ENCODE measurements around the gene ACAD10.
"Not testable (repeated sequence)": the region's sequence is repeated elsewhere in the genome, so short reads cannot be mapped to it uniquely, and the experiment has no call there.

The ACAD10 gene

GRCh38 chr12:111687952-111688351 lies 2.1 kb downstream of the ACAD10 start:
- DNase-seq: no peak

DNA sequence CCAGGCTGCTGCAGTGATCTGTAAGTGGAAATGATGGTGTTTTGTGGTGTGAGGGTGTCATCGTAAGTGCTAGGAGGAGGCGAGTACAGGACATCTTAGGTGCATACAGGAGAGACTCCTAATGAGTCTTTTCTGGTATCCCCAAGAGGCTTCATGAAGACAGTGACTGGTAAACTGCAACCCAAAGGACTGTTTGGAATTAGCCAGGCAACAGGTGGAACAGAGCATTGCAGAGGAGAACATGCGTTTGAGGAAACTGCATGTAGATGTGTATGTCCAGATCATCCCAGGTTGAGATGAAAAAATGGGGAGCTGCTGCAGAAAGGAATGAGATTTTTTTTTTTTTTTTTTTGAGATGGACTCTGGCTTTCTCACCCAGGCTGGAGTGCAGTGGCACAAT lies 5.4 kb downstream of the ACAD10 start:
- DNase-seq: no peak

DNA sequence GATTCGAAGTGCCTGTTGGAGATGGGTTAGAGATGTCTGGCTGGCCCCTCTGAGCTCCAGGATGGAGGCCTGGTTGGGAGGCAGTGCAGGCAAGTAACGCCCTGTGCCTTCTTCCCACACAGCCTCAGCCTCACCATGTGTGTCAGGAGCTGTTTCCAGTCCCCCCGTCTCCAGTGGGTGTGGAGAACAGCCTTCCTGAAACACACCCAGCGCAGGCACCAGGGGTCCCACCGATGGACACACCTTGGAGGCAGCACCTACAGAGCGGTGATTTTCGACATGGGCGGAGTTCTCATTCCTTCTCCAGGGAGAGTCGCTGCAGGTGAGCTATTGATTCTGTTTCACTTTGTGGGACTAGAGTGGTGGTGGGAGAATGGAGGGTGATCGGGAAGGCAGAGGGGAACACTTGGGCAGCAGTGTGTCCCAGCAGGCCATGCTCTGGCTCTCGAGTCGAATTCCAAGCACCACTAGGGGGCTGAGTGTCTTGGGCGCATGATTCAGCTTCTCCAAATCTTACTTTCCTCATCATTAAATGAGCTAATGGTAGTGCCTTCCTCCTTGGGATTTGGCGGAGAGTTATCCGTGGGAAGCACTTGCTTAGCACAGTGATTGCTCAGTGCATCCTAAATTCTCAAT lies 6.8 kb downstream of the ACAD10 start:
- no peak for DNase-seq

- DNase-seq: no peak
Observed at GRCh38 chr12:111693818-111694217, 8.0 kb downstream of the ACAD10 start.

- DNase-seq: no peak
Observed at GRCh38 chr12:111699962-111700361, 14.1 kb downstream of the ACAD10 start.

- DNase-seq: no peak
Observed at GRCh38 chr12:111705672-111706071, 19.8 kb downstream of the ACAD10 start.

DNA sequence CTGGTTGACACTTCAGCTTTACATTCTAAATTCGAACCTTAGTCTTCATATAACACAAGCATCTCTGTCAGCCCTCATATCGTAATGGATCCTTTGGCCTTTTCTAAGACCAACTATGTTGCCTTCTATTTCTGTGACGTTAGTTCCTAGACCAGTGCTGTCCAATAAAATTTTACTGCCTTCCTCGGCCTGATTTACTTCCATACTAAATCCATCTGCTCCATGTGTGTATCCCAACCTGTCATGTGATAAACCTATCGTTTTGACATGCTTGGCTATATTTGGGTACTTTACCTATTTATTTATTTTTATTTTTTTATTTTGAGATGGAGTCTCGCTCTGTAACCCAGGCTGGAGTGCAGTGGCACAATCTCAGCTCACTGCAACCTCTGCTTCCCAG lies 20.3 kb downstream of the ACAD10 start:
- DNase-seq: no peak

GRCh38 chr12:111715279-111715678 lies 29.4 kb downstream of the ACAD10 start:
- DNase-seq: no peak

DNA sequence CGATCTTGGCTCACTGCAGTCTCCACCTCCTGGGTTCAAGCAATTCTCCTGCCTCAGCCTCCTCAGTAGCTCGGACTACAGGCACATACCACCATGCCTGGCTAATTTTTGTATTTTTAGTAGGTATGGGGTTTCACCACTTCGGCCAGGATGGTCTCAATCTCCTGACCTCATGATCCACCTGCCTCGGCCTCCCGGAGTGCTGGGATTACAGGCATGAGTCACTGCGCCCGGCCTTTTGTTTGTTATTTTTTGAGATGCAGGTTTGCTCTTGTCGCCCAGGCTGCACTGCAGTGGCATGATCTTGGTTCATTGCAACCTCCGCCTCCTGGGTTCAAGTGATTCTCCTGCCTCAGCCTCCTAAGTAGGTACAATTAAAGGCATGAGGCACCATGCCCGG lies 33.5 kb downstream of the ACAD10 start:
- not testable (repeated sequence) for DNase-seq

- DNase-seq: no peak
Observed at GRCh38 chr12:111720457-111720856, 34.6 kb downstream of the ACAD10 start.

DNA sequence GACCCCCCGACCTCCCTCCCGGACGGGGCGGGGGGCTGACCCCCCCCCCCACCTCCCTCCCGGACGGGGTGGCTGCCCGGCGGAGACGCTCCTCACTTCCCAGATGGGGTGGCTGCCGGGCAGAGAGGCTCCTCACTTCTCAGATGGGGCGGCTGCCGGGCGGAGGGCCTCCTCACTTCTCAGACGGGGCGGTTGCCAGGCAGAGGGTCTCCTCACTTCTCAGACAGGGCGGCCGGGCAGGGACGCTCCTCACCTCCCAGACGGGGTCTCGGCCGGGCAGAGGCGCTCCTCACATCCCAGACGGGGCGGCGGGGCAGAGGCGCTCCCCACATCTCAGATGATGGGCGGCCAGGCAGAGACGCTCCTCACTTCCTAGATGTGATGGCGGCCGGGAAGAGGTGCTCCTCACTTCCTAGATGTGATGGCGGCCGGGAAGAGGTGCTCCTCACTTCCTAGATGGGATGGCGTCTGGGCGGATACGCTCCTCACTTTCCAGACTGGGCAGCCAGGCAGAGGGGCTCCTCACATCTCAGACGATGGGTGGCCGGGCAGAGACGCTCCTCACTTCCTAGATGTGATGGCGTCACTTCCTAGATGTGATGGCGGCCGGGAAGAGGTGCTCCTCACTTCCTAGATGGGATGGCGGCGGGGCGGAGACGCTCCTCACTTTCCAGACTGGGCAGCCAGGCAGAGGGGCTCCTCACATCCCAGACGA lies 38.0 kb downstream of the ACAD10 start:
- DNase-seq: not testable (repeated sequence)

DNA sequence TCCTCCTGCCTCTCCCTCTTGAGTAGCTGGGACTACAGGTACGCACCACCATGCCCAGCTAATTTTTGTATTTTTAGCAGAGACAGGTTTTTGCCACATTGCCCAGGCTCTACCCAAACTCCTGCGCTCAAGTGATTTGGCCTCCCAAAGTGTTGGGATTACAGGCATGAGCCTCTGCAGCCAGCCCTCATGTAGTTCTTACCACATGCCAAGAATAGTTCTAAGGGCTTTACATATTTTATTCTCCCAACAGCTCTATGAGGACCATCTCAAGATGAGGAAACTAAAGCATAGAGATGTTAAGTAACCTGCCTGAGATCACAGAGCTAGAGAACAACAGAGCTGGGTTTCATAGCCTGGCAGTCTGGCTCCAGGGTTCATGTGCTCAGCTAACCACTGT lies 42.9 kb downstream of the ACAD10 start:
- DNase-seq: no peak

GRCh38 chr12:111730420-111730819 lies 44.6 kb downstream of the ACAD10 start:
- DNase-seq: no peak

- DNase-seq: no peak
Observed at GRCh38 chr12:111732786-111733185, 46.9 kb downstream of the ACAD10 start.

GRCh38 chr12:111733340-111733915 lies 47.6 kb downstream of the ACAD10 start:
- no peak for DNase-seq

DNA sequence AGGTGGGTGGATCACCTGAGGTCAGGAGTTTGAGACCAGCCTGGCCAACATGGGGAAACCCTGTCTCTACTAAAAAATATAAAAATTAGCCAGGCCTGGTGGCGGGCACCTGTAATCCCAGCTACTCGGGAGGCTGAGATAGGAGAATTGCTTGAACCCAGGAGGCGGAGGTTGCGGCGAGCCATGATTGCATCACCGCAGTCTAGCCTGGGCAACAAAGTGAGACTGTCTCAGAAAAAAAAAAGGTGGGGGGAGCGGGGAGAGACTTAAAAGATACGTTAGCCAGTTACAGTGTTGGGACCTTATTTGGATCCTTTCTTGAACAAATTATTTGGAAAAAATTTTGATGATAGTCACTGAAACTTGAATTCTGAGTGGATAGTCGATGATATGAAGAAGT lies 53.7 kb downstream of the ACAD10 start:
- DNase-seq: not testable (repeated sequence)

DNA sequence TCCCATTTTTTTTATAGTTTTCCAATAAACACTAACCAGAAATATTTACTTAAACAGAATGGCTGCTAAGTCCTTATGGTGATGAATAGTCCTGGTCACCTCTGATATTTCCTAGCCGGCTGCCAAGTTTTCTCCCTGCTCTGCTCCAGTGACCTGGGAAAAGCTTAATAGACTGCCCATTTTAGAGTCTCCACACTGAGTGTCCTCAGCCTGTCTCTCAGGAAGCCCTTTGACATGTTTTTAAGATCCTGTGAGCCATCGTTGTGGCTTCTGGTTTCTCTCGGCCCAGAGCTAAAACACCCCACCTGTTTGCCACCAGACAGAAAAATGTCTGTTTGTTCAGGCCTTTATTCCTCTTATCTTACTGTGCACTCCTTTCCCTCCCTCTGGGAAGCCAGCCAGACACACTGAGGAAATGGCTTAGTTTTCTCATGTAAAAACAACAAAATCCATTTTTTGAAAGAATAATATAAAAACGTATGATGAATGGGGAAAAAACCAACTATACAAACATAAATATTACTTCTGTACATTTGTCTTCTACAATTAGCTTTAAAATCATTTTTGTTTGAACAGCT lies 55.5 kb downstream of the ACAD10 start:
- no peak for DNase-seq

GRCh38 chr12:111745211-111745610 lies 59.4 kb downstream of the ACAD10 start:
- DNase-seq: no peak

DNA sequence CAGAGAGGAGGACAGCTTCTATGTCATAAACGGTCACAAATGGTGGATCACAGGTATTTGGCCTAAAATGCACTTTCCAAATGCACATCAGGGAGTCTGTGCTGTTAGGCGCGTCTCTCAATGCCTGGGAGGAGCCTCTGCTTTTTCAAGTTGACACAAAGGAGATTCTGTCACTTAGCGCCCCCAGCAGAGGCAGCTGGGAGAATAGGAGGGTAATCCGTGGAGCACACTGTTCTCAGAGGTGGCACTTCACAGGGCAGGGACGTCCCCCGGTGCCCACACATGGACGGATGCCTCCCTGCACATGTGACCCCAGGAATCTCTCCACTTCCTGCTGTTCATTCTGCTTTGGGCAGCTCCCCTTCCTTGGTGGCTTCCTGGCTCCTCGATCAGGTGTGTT lies 61.5 kb downstream of the ACAD10 start:
- DNase-seq: no peak

- DNase-seq: no peak
Observed at GRCh38 chr12:111748151-111748672, 62.4 kb downstream of the ACAD10 start.

GRCh38 chr12:111748867-111749266 lies 63.0 kb downstream of the ACAD10 start:
- no peak for DNase-seq

DNA sequence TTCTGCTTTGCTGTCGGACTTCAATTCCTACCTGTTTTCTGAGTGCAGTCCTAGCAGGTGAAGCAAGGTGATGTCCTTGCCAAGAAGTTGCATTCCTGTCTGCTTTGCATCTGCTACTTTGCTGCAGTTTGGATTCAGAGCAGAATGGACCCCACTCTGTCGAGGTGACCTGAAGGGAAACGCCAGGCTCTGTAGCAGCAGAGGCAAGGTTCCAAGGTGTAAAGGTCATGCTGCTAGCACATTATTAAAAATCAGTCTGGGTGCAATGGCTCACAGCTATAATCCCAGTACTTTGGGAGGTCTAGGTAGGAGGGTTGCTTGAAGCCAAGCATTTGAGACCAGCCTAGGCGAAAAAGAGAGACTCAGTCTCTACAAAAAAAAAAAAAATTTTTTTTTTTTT lies 63.5 kb downstream of the ACAD10 start:
- no peak for DNase-seq

GRCh38 chr12:111753144-111753881 lies 67.5 kb downstream of the ACAD10 start:
- no peak for DNase-seq
